Stimulated activated CD8-positive, alpha-beta memory T cell treated with anti-CD3 and anti-CD28 coated beads, Interleukin-2, amount 100 ng/mL, for 48 hours (primary cell): ENCODE data around the gene OR7C1.
"Not testable (repeated sequence)": the region's sequence is repeated elsewhere in the genome, so short reads cannot be mapped to it uniquely, and the experiment has no call there.

Source experiments
- DNase-seq, 2 donors: peaks; one replicate each; pipeline ENCODE4 v3.0.0-alpha.2; 2020; ENCODE audit warnings: low read depth in 2 of 2

OR7C1 gene

DNA sequence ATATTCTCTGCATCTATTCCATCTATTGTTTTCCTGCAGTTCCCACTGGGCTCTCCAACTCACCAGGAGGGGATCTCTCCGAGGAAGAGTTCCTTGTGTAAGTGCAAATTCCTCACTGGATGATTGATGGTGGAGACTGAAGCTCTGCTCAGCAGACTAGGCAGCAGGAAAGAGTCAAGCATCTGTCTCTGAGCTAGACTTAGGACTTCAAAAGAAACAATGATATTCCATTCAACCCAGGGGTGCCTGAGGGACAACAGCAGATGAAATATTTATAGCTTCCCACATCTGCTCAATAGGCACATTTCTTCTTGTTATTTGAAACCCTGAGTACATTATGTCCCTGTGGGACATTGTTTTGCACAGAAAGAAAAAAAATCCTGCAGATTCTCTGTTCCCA lies at the start of gene OR7C1, which contains the start of gene OR7A5:
TSS of gene OR7C1 (minus strand) at position 175 of the 400 bp plus-strand sequence. CDS start 35,049 bp downstream, outside the sequence.
TSS of gene OR7A5 (minus strand) at position 175 of the 400 bp plus-strand sequence. CDS start 6,944 bp downstream, outside the sequence.
- no peak for DNase-seq

GRCh38 chr19:14871619-14872230 lies 36.7 kb upstream of the OR7C1 start:
- DNase-seq, result no peak

DNA sequence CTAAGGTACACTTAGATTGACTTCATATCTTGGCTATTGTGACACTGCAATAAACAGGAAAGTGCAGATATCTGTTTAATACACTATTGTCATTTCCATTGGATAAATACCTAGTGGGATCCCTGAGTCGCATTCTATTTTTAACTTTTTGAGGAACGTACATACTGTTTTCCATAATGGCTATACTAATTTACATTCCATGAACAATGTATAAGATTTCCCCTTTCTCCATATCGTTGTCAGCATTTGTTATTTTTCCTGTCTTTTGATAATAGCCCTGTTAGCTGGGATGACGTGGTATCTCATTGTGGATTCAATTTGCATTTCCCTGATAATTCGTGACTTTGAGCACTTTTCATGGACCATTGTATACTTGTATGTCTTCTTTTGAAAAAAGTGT lies 33.5 kb upstream of the OR7C1 start:
- DNase-seq, result no peak

DNA sequence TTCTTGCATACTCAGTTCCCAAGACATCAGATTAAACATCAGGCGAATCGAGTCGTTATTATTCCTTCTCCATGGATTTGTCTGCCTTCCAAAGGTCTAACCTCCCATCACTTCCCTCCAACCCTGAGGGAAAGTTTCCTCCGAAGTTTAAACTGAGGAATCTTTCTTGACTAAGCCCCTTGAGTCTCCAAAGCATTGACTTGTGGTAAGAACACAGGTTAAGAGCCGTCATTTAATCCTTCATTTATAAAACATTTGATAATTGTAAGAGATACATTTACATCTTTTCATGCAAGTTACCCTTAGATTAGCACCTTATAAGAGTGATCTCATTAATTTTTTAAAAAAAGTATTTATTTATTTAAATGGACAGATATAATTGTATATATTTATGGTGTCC lies 13.8 kb upstream of the OR7C1 start, which contains the start of gene OR7A10:
TSS of gene OR7A10 (minus strand) at position 101 of the 400 bp plus-strand sequence. CDS start 7,045 bp downstream, outside the sequence.
- no peak for DNase-seq

DNA sequence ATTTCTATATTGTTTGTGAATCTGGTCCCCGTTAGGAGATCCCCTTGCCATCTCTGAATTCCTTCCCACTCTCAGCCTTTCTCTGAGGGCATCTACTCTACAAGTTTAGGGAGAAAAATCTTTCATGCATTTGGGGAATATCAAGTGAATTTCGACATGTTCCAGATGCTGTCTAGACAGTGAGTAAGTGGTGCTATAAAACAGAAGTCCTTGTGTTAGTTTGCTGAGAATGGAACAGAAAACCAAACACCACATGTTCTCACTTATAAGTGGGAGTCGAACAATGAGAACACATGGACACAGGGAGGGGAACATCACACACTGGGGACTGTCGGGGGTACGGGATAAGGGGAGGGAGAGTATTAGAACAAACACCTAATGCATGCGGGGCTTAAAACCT lies 8.6 kb upstream of the OR7C1 start:
- no peak for DNase-seq

DNA sequence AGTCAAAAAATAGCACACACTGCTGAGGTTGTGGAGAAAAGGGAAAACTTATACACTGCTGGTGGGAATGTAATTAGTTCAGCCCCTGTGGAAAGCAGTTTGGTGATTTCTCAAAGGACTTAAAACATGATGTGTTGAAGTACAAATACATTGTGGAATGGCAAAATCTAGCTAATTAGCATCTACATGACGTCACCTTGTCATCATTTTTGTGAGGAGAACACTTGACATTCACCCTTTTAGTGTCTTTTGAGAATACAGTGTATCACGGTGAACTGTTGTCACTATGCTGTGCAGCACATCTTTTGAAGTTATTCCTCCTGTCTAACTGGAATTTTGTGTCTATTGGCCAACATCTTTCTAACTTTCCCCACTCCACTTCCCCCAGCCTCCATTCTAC lies 8.2 kb upstream of the OR7C1 start:
- no peak for DNase-seq

DNA sequence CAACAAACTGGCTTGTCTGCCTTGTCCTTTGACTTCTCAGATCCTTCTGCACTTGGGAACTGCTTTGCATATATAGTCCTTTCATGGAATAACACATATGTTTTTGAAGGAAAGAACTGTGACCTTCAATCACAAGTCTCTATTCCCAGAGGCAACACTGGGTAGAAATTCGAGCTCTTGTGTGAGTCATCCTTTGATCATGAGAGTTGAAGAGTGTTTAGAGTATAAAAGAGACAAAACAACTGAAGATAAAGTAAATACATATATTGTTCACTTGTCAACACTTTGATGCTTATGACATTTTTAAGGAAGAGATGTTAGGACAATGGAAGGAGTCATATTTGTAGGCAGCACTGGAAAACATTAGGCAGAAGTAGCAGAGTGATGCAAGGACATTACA lies 5.2 kb upstream of the OR7C1 start:
- no peak for DNase-seq

DNA sequence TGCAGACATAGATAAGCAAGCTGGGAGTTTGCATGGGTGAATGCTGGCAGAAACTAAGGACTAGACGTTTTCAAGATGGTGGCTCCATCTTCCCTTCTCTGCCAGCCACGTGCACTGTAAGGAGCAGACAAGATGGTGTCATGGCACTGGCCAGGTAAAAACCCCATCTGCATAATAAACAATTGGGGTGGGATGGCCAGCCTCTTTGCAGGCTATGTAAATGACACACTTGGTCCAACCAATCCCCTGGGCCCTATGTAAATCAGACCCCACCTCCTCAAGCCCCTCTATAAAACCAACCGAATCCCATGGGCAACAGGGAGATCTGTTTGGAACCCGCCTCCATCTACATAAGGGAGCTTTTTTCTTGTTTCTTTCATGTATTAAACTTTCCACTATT lies 2.4 kb upstream of the OR7C1 start:
- DNase-seq, result no peak

DNA sequence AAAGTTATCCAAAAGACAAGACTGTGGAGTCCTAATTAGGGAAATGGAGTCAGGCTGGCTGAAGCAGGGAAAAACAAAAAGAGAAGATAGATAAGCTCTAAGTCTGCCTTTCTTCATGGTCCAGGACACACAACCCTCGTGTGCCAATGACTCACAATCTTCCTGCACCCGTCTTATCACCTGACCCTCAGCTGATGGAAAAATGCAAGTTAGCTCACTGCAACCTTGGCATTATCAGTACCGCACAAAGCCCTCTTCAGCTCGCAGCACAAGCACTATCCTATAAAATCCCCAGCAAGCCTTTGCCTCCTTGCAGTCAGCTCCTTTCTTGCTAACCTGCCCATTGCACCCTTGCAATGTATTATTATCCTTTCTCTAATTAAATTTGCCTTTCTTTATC lies 4.3 kb downstream of the OR7C1 start:
- no peak for DNase-seq

DNA sequence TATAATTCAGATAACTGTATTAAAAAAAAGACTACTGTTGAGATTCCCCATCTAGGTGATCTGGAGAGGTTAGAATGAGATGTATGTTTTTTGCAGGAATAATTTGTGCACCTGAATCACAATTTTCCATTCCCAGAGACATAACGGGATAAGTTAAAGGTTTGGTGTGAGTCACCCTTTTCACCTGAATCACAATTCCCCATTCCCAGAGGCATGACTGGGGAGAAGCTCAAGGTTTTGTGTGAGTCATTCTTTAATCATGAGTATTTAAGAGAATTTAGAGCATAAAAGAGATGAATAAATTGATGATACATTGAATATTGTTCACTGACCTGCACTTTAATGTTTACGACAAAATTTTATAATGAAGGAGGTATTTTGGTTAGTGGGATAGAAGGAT lies 9.0 kb downstream of the OR7C1 start:
- DNase-seq, result no peak

DNA sequence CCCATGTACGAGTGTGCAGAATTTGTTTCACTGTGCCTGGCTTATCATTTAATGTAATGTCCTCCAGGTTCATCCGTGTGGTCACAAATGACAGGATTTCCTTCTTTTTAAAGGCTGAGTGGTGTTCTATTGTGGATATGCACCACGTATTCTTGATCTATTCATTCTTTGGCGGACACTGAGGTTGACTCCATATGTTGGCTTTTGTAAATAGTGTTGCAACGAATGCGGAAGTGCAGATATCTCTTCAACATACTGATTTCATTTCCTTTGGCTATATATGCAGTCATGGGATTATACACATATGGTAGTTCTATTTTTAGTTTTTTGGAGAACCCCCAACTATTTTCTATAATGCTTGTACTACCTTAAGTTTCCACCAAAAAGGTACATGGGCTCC lies 13.0 kb downstream of the OR7C1 start:
- DNase-seq, result no peak

DNA sequence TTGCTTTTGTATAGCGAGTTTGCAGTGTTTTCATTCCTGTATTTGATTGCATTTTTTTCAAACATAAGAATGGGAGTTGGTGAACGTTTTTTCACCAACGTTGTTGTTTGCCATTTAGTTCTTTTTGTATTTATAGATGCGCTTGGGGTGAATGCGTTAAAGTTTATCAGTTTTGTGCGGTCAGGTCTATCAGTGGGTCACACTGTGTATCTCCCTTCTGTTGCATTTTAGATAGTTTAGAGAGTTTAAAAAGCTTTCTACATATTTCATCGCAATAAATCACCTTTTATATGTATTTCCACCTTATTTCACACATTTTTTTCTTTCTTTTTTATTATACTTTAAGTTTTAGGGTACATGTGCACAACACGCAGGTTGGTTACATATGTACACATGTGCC lies 16.4 kb downstream of the OR7C1 start:
- DNase-seq, result no peak

DNA sequence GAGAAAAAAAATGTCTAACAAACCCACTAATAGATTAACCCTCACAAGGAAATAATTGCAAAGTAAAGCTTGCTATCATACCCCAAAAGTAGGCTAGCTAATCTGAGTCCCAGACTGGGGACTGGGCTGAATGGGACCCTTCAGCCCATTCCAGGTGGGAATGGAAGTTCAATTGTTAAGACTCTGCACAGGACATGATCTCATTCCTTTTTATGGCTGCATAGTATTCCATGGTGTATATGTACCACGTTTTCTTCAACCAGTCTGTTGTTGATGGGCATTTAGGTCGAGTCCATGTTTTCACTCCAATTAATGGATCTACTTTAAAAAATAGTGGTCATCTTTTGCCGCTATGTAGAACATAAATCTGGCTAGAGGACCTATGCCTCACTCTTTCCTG lies 17.9 kb downstream of the OR7C1 start:
- DNase-seq, result no peak

DNA sequence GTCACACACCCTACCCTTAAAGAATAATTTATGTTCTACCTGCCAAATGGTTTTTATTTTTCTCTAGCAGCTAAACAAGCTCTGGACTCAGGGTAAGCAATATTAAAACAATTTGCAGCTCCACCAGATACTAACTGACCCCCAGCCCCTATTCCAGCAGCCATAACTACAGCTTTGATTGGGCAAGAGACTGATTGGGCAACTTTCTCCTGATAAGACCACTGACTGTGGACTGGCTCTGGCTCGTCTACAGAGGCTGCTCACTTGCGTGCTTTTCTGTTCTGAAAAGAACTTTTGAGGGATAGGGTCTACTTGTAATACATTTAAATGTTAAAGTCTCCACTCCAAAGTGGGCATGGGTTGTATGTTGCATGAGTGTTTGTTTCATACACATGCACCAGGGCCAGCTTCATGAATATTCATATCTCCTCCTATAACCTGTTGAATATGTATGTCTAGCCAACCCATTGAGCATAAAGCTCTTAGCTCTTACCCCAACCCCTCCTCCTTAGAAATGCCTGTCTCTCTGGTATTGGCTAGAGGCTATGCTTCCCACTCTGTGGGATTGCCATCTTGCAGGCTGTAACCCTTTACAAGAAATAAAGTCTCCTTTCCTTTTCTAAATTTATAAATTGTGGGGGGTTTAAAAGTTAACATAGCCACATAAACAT lies 19.9 kb downstream of the OR7C1 start:
- no peak for DNase-seq

GRCh38 chr19:14809272-14810057 lies 25.5 kb downstream of the OR7C1 start:
- DNase-seq, result no peak

DNA sequence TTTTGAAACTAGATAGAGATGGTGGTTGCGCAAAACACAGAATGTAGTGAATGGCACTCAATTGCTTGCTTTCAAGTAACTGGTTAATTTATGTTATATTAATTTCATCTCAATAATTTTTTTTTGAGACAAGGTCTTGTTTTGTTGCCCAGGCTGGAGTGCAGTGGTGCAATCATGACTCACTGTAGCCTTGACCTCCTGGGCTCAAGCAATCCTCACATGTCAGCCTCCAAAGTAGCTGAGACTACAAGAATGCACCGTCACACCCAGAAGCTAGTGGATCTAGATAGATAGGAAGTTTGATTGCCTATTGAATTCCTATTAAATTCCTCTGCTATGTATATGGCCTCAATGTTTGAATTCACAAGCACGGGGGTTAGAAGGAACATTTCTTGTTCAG lies 30.2 kb downstream of the OR7C1 start:
- DNase-seq, result no peak

DNA sequence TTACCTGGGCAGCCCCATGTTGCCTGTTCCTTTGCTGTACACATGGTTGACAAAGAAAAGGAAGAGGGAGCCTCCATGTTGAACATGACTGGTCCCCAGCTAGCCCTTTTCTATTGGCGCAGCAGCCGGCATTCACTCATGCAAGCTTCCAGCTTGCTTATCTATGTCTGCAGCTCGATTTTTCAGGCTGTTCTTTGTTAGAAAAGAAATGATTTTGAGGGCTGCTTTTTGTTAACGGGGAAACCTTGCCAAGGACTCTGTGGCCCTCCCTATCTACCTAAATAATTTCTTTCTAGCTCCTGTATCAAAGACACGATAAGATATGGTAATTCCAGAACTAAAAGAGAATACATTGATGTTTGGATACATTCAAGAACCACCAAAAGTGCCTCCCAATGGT lies 36.2 kb downstream of the OR7C1 start:
- DNase-seq, result no peak

- no peak for DNase-seq
These were observed 39.0 kb downstream of the OR7C1 start for GRCh38 chr19:14796021-14796420.

DNA sequence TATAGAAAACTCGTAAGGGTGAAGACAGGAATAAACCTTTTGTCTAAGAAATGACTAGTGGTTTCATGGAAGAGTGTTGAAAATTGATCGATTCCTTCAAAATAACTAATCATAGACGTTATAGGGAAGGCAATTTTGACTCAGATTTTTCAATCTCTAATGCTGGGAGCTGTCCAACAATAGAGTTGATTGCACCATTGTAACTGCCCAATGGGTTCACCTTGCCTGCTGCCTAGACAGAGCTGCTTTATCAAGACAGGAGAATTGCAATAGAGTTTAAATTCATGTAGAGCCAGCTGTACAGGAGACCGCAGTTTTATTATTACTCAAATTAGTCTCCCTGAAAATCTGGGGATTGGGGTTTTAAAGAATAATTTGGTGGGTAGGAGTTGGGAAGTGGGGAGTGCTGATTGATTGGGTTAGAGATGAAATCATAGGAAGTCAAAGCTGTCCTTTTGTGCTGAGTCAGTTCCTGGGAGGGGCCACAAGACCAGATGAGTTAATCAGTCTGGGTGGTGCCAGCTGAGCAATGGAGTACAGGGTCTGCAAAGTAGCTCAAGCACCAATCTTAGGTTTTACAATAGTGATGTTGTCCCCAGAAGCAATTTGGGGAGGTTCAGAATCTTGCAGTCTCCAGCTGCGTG lies 39.8 kb downstream of the OR7C1 start:
- no peak for DNase-seq

DNA sequence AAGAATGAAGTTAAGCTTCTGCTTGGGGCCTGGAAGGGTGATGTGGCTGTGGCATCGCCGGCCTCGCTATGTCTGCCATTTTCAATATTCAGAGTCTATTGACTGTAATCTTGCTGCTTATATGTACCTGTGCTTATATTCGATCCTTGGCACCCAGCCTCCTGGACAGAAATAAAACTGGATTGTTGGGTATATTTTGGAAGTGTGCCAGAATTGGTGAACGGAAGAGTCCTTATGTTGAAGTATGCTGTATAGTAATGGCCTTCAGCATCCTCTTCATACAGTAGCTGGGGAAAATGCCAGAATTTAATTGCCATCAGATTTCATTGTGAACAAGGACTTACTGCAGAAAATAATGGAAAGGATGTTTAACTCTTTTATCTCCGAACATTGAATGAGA lies 42.7 kb downstream of the OR7C1 start:
- DNase-seq, result not testable (repeated sequence)

- peak; percentile 17 to 23 for DNase-seq
These were observed 48.5 kb downstream of the OR7C1 start for GRCh38 chr19:14786421-14786851.
